B cell (primary cell): ENCODE measurements around the gene PAX4. TPM values are rescaled to one million over a fixed set of nuclear protein-coding genes. Genes with fewer than 3 reads are reported as not detected.

Source experiments
- ATAC-seq: fragments of 200-7000 bp; cut with Tn5 transposase; one replicate; pipeline ENCODE4 v1.10.0; 2021; ENCODE audit warnings: low read depth, mild to moderate bottlenecking, moderate number of reproducible peaks, moderate library complexity
- CTCF ChIA-PET: fragments of 350-600 bp; sonication (Branson Sonifier 250); formaldehyde crosslinking; loops from one replicate; lab custom pipeline; 2021; ENCODE audit warnings: antibody characterized with exemption, inconsistent platforms; lab: Charles Lee
- POLR2A ChIA-PET: fragments of 350-600 bp; sonication (Branson Sonifier 250); formaldehyde crosslinking; loops from one replicate; lab custom pipeline; 2021; ENCODE audit warnings: antibody characterized with exemption; lab: Charles Lee
- DNase-seq: peaks from one replicate; pipeline ENCODE4 v3.0.0; 2013
- H2AFZ ChIP-seq: 2 replicates; pipeline ENCODE4 v1.6.1; 2012; ENCODE audit warnings: mild to moderate bottlenecking, low read depth, low read length; ENCODE audit not compliant: insufficient read depth, poor library complexity, severe bottlenecking
- H3K27ac ChIP-seq, 2 donors: 1 replicate in 1 of 2; 2 replicates in 1 of 2; pipeline ENCODE4 v1.5.1; 2012 to 2013; ENCODE audit warnings: low read length in 2 of 2, mild to moderate bottlenecking in 2 of 2, moderate library complexity in 1 of 2
- H3K27me3 ChIP-seq, 4 experiments: fragments of 200-600 bp in 1 of 4; sonication (generic) in 1 of 4; replicated peaks in 1 of 4; 1 replicate in 2 of 4; 2 replicates in 2 of 4; pipeline versions ENCODE4 v1.6.1 to v1.7.0; 2013 to 2016; ENCODE audit warnings: low read length in 3 of 4, mild to moderate bottlenecking in 2 of 4, mixed read lengths in 1 of 4, moderate library complexity in 1 of 4; ENCODE audit not compliant: insufficient read depth in 4 of 4, control insufficient read depth in 3 of 4; ENCODE audit errors: control extremely low read depth in 1 of 4
- H3K36me3 ChIP-seq, 2 experiments: replicated peaks in 1 of 2; 1 replicate in 1 of 2; 2 replicates in 1 of 2; pipeline versions ENCODE4 v1.6.1 to v1.7.1; 2013; ENCODE audit warnings: low read length in 1 of 2; ENCODE audit not compliant: insufficient read depth in 2 of 2, control insufficient read depth in 1 of 2; ENCODE audit errors: control extremely low read depth in 1 of 2, extremely low read depth in 1 of 2
- H3K4me1 ChIP-seq, 2 donors: fragments of 200-600 bp in 1 of 2; sonication (generic) in 1 of 2; 1 replicate in 1 of 2; 2 replicates in 1 of 2; pipeline versions ENCODE4 v1.5.1 to v1.6.1; 2013 to 2017; ENCODE audit warnings: low read length in 2 of 2; ENCODE audit not compliant: control insufficient read depth in 2 of 2, insufficient read depth in 2 of 2
- H3K4me2 ChIP-seq: replicated peaks from 2 replicates; pipeline ENCODE3; 2012; ENCODE audit warnings: mild to moderate bottlenecking, low read depth, low read length; ENCODE audit not compliant: poor library complexity, severe bottlenecking
- H3K4me3 ChIP-seq, 5 experiments: fragments of 200-600 bp in 1 of 5; sonication (generic) in 1 of 5; 1 replicate in 3 of 5; 2 replicates in 2 of 5; pipeline versions ENCODE4 v1.5.1 to v1.7.0; 2011 to 2016; ENCODE audit warnings: low read length in 4 of 5, mild to moderate bottlenecking in 4 of 5, low read depth in 2 of 5, control low read depth in 1 of 5, moderate library complexity in 1 of 5; ENCODE audit not compliant: insufficient read depth in 1 of 5; ENCODE audit errors: control extremely low read depth in 1 of 5, extremely low read depth in 1 of 5
- H3K79me2 ChIP-seq: fragments of 200-600 bp; sonication (generic); one replicate; pipeline ENCODE4 v1.6.0; 2016; ENCODE audit warnings: low read length; ENCODE audit not compliant: control insufficient read depth, insufficient read depth
- H3K9ac ChIP-seq: fragments of 200-600 bp; sonication (generic); 2 replicates; pipeline ENCODE4 v1.6.1; 2017; ENCODE audit warnings: mild to moderate bottlenecking, low read length, moderate library complexity
- H3K9me3 ChIP-seq, 3 donors: one replicate each; pipeline versions ENCODE4 v1.6.1 to v1.7.1; 2013; ENCODE audit warnings: low read length in 2 of 3; ENCODE audit not compliant: control insufficient read depth in 2 of 3, insufficient read depth in 1 of 3; ENCODE audit errors: control extremely low read depth in 1 of 3
- H4K20me1 ChIP-seq: 2 replicates; pipeline ENCODE4 v1.6.0; 2012; ENCODE audit warnings: mild to moderate bottlenecking, low read length; ENCODE audit not compliant: insufficient read depth, control insufficient read depth, poor library complexity, severe bottlenecking
- H3K27ac Mint-ChIP-seq: one replicate; pipeline ENCODE4 v1.8.0; 2021; ENCODE audit warnings: mixed read lengths
- H3K27me3 Mint-ChIP-seq: one replicate; pipeline ENCODE4 v1.8.0; 2021; ENCODE audit warnings: mixed read lengths
- H3K4me1 Mint-ChIP-seq: one replicate; pipeline ENCODE4 v1.8.0; 2021; ENCODE audit warnings: mixed read lengths
- H3K4me3 Mint-ChIP-seq: one replicate; pipeline ENCODE4 v1.8.0; 2021; ENCODE audit warnings: mixed read lengths
- H3K9me3 Mint-ChIP-seq: one replicate; pipeline ENCODE4 v1.8.0; 2022; ENCODE audit warnings: mixed read lengths; ENCODE audit not compliant: insufficient read depth
- EZH2 ChIP-seq: IDR thresholded peaks from 2 replicates; pipeline ENCODE4 v1.6.1; 2012; ENCODE audit warnings: borderline replicate concordance, low read depth, mild to moderate bottlenecking, moderate library complexity, low read length; ENCODE audit not compliant: insufficient read depth, poor library complexity, severe bottlenecking
- WGBS: methylation state at CpG from one replicate; pipeline ENCODE4 v1.1.5; 2013; ENCODE audit warnings: missing lambda C conversion rate; ENCODE audit not compliant: insufficient coverage; 5-methylcytosine and 5-hydroxymethylcytosine counted together
- intact Hi-C: fragments of 100-400 bp; cut with micrococcal nuclease; formaldehyde crosslinking; loops from one replicate; pipeline ENCODE4 v1.10.0; 2022
- polyA plus RNA-seq: library from polyadenylated mRNA; depleted of rRNA; stranded (reverse); fragments of >200 nt; gene quantifications from 2 replicates; pipeline ENCODE4 v1.2.3, GENCODE V29; 2012
- total RNA-seq, 2 donors: library from RNA; stranded (reverse); fragments of 120-200 nt in 1 of 2; gene quantifications; 1 replicate in 1 of 2; 2 replicates in 1 of 2; pipeline versions ENCODE4 v1.2.3 to v1.2.4, GENCODE V29; 2013 to 2022
- TF ChIP-seq, protein P1 (sequence below): fragments of 200-600 bp; IDR thresholded peaks from one replicate; pipeline ENCODE4 v1.8.0; 2022; ENCODE audit warnings: antibody characterized with exemption, mild to moderate bottlenecking

Gene PAX4
- total and polyA plus RNA-seq, 2 donors (not counting 1 experiment from before 2014, with no cell fraction given), result not detected

DNA sequence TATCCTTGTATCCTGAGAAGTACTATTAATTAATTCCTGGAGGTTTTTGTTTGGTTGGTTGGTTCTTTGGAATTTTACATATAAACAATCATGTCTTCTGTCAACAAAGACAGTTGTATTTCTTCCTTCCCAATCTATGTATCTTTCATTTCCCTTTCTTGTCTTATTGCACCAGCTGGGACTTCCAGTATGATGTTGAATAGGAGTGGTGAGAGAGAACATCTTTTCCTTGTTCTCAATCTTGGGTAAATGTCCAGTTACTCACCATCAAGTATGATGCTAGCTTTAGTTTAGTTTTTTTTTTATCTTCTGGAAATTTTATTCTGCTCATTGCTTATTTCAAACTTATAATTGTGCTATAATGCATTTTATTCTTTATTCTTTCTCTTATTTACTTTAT lies 7.4 kb upstream of the PAX4 start:
- Histone ChIP-seq H3K9ac (no peak overlapping the region), H3K27ac (no peak overlapping the region), H2AFZ (no peak overlapping the region), H3K4me1 (no peaks in the 10 kb centered on the region), H3K4me3 (no peak overlapping the region), H4K20me1 (no peaks in the 10 kb centered on the region), H3K27me3 (peaks cover 0 to 11% (median 6%) of the 10 kb centered on the region in 4 experiments), H3K36me3 (no peaks in the 10 kb centered on the region), H3K9me3 (no peaks in the 10 kb centered on the region), H3K4me2 (no peak overlapping the region), H3K79me2 (no peaks in the 10 kb centered on the region)
- CTCF ChIA-PET, result interaction anchor here (1.1 kb wide), 1 partner anchor 24 kb away, joined by 3 read pairs; no protein-coding TSS in a partner anchor
- no peak for ATAC-seq
- H3K27ac Mint-ChIP-seq, result no peak overlapping the region
- TF ChIP-seq EZH2, result no peak
- TF ChIP-seq, protein P1, sequence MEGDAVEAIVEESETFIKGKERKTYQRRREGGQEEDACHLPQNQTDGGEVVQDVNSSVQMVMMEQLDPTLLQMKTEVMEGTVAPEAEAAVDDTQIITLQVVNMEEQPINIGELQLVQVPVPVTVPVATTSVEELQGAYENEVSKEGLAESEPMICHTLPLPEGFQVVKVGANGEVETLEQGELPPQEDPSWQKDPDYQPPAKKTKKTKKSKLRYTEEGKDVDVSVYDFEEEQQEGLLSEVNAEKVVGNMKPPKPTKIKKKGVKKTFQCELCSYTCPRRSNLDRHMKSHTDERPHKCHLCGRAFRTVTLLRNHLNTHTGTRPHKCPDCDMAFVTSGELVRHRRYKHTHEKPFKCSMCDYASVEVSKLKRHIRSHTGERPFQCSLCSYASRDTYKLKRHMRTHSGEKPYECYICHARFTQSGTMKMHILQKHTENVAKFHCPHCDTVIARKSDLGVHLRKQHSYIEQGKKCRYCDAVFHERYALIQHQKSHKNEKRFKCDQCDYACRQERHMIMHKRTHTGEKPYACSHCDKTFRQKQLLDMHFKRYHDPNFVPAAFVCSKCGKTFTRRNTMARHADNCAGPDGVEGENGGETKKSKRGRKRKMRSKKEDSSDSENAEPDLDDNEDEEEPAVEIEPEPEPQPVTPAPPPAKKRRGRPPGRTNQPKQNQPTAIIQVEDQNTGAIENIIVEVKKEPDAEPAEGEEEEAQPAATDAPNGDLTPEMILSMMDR, result no peak
- no peak for DNase-seq
- peaks cover 44% of the 10 kb centered on the region for H3K27me3 Mint-ChIP-seq
- no peaks in the 10 kb centered on the region for H3K9me3 Mint-ChIP-seq
- intact Hi-C loops, result no loop called here
- POLR2A ChIA-PET, result no interaction called here
- H3K4me1 Mint-ChIP-seq, result peaks cover 5% of the 10 kb centered on the region
- H3K4me3 Mint-ChIP-seq, result no peak overlapping the region

DNA sequence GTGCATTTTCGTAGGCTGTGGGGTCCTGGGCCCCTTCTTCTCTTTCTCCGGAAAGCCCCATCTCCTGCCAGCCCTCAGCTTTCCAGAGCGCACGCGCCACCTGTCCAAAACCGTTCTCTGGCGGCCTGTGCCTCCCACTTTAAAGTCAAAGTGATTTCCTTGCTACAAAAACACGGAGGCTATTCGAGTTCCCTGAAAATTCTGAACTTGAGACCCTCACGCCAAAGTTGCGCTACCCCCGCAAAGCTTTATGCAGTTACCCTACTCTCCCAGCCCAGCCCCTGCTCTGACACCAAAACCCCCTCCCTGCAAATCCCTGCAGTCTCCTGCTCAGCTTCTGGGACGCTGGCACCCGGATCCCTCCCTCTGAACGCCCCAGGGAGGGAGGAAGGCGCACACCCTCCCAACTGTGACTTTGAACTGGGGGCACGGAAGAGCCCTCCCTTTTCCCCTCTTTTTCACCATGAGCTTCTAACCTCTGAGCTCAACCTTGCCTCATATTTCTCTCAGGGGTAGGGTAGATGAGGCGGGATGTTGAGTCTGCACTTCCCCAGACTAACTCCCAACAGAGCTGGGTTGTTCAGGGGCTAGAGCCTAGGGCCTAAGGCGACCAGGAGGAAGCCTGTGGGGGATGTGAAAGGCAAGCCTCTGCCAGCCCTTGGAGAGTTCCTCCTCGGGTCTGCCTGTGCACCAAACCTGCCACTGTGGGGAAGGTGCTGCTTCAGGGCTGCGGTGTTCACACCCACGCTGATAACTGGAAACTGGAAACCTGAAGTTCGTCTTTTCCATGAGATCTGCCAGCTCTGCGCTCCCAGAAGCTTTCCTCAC lies 2.7 kb upstream of the PAX4 start:
- ChIA-PET POLR2A (no interaction called here), CTCF (no interaction called here)
- Histone ChIP-seq H3K9ac (no peak overlapping the region), H3K27ac (no peak overlapping the region), H3K4me1 (no peaks in the 10 kb centered on the region), H2AFZ (no peak overlapping the region), H4K20me1 (no peaks in the 10 kb centered on the region), H3K4me3 (no peak overlapping the region), H3K4me2 (no peak overlapping the region), H3K36me3 (no peaks in the 10 kb centered on the region), H3K9me3 (no peaks in the 10 kb centered on the region), H3K27me3 (peaks cover 0 to 16% (median 11%) of the 10 kb centered on the region in 4 experiments), H3K79me2 (no peaks in the 10 kb centered on the region)
- TF ChIP-seq, protein P1, result no peak
- TF ChIP-seq EZH2, result no peak
- Mint-ChIP-seq H3K9me3 (no peaks in the 10 kb centered on the region), H3K4me1 (peaks cover 5% of the 10 kb centered on the region), H3K27ac (no peak overlapping the region), H3K4me3 (no peak overlapping the region), H3K27me3 (peaks cover 66% of the 10 kb centered on the region)
- WGBS, result 5% methylated on average over 17 of the region's 24 CpGs
- intact Hi-C loops, result no loop called here
- ATAC-seq, result no peak
- no peak for DNase-seq
